GM12865 (cell line): ENCODE data around the gene LPP.

Source experiments
- DNase-seq: peaks from one replicate; pipeline ENCODE4 v3.0.0; 2010; ENCODE audit warnings: low read depth
- H3K4me3 ChIP-seq: 2 replicates; pipeline ENCODE4 v1.5.1; 2011; ENCODE audit warnings: mild to moderate bottlenecking, low read depth, low read length, control low read depth
- TF ChIP-seq, protein P1 (sequence below): IDR thresholded peaks from 2 replicates; pipeline ENCODE4 v1.5.1; 2011; ENCODE audit warnings: low read length, control low read depth, low read depth, inconsistent platforms; ENCODE audit not compliant: insufficient read depth; ENCODE audit errors: missing control alignments

LPP gene

DNA sequence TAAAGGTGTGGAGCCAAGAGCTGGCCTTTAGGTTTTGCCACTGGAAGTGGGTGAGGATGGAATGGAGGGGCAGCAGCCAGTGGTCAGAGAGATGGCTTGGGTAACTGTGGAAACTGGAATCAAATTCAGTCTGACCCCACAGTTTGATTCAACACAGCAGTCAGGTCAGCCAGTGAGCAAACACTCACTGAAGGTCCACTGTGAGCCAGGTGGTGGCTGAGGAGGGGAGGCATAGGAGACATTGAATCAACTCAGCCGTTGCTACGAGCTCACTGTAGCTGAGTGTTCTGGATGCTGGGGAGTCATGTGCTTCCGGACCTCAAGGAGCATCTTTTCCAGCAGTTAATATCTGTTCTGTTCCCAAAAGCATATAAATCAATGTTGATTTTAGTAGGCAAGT lies 37.5 kb downstream of the LPP start:
- TF ChIP-seq, protein P1, sequence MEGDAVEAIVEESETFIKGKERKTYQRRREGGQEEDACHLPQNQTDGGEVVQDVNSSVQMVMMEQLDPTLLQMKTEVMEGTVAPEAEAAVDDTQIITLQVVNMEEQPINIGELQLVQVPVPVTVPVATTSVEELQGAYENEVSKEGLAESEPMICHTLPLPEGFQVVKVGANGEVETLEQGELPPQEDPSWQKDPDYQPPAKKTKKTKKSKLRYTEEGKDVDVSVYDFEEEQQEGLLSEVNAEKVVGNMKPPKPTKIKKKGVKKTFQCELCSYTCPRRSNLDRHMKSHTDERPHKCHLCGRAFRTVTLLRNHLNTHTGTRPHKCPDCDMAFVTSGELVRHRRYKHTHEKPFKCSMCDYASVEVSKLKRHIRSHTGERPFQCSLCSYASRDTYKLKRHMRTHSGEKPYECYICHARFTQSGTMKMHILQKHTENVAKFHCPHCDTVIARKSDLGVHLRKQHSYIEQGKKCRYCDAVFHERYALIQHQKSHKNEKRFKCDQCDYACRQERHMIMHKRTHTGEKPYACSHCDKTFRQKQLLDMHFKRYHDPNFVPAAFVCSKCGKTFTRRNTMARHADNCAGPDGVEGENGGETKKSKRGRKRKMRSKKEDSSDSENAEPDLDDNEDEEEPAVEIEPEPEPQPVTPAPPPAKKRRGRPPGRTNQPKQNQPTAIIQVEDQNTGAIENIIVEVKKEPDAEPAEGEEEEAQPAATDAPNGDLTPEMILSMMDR, result no peak
- H3K4me3 ChIP-seq, result no peak overlapping the region
- no peak for DNase-seq

DNA sequence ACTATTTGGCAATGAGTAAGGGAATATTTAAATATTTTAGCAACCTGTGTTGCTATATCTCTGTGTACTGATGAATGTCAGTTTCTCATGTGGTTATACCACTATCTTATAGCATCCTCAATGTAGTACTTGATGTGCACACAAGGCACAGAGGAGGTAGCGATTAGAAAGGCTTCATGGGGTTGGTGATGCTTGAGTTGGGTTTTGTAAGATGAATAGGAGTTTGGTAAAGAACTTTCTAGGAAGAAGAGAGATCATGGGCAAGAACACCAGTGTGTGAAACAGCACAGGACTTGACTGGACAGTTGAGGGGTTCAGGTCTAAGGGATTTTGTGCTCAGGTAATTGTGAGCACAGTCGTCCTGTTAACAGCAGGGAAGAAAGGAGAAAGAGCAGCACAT lies 38.1 kb downstream of the LPP start:
- no peak overlapping the region for H3K4me3 ChIP-seq
- TF ChIP-seq, protein P1, result no peak
- DNase-seq, result no peak

DNA sequence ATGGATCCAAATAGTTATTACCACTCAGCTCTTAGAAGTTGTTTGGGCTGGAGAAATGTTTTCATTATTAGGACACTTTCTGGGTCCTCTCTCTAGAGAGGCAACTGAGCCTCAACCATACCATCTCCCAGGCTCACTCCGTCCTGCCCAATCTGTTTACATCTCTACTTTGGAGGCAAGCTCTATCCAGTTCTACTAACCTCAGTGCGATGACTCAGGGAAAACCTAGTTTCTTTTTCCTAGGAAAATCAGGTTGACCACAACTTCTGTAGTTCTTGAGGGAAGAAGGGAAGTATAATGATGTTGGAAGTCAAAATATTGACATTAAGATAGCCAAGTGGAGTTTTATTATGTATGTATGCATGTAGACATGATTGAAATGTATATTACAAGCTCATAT lies 40.4 kb downstream of the LPP start:
- no peak overlapping the region for H3K4me3 ChIP-seq
- TF ChIP-seq, protein P1, result no peak
- no peak for DNase-seq

DNA sequence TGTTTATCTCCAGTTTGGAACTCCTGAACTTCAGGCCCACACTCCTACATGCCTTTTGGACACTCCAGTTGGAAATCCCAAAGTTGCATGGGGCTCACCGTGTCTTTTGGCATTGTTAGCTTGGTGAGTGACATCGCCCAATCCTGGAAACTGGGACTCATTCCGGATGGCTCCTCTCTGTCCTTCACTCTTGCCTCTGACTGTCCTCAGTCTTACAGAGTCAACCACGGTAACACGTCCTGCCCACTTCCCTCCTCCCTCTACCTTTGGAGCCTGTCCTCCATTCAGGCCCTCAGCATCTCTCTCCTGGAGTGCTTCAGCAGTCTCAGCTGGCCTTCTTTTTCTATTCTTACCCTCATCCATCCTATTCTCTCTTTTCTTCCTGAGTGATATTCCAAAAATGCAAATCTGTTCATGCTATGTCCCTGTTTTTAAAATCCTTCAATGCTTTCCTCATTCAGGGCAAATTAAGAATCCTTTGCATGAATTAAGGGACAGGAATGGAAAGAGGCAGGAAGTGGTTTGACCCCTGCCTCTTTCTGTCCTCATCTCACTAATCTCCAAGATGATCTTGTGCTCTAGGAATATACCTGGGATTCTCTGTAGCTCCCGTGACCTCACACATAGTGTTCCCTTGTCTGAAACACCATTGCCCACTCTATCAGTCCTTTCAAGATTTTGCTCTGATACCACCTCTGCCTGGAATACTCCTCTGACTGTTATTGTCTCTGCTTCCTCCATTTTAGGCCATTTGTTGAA lies 42.5 kb downstream of the LPP start:
- TF ChIP-seq, protein P1, result no peak
- no peak for DNase-seq
- H3K4me3 ChIP-seq, result no peak overlapping the region

DNA sequence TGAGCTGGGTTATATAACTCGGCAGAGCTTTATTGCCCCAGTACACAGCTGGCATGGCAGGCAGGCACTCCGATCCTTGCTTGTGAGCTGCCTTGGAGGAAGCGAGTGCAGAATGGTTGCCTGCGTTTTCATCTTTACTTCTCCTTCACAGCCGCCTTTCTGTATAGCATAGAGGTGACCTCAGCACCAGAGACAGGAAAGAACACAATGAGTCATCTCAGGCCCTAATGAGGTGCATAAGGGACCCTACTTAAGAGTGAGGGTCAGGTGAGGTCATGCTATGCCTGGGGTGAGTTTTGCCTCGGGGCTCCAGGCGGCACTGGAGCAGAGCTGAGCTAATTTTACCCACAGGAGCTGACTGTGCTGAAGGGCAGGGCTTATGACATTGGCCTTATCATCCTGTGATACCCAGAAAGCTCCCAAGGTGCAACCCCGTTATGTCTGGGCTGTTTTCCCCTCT lies 43.5 kb downstream of the LPP start:
- DNase-seq, result peak; percentile 15
- TF ChIP-seq, protein P1, result no peak
- no peak overlapping the region for H3K4me3 ChIP-seq

DNA sequence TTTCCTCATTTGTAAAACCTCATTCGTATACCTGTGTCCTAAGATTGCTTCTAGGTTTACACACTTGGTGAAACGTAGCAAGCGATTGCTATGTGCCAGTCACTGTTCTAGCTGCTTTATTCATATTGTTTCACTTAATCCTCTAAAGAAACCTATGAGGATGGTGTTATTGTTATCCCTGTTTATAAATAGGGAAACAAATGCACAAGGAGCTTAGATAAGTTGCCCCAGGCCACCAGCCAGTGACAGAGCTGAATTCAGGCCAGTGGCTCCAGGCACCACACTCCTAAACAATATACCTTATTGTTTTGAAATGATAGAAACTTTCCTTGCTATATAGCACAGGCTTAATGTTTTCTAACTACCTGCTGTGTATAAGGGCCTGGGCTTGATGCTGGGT lies 44.0 kb downstream of the LPP start:
- DNase-seq, result no peak

More for the DNA sequence above, 44.0 kb downstream of the LPP start:
- H3K4me3 ChIP-seq, result no peak overlapping the region
- TF ChIP-seq, protein P1, result no peak
